RWPE1 (cell line): Measurements from ENCODE around the gene FERMT1.

Experiments
- CTCF ChIA-PET: fragments of 350-600 bp; sonication (Branson Sonifier 250); formaldehyde crosslinking; extraction: SDS; loops from one replicate; lab custom pipeline; 2021; lab: Yijun Ruan, JAX
- POLR2A ChIA-PET: fragments of 400-600 bp; formaldehyde crosslinking; extraction: SDS; loops from one replicate; lab custom pipeline; 2020; ENCODE audit warnings: antibody characterized with exemption; ENCODE audit not compliant: low non-redundant PET; lab: Yijun Ruan, JAX
- DNase-seq: peaks from one replicate; pipeline ENCODE4 v3.0.0; 2012; ENCODE audit warnings: low spot score
- H3K27ac ChIP-seq: fragments of 450-650 bp; 2 replicates; pipeline ENCODE4 v1.5.1; 2017
- TF ChIP-seq, protein P1 (sequence below): fragments of 450-650 bp; conservative IDR thresholded peaks from 2 replicates; pipeline ENCODE4 v1.5.1; 2017; ENCODE audit warnings: low read depth, mild to moderate bottlenecking

The FERMT1 gene

DNA sequence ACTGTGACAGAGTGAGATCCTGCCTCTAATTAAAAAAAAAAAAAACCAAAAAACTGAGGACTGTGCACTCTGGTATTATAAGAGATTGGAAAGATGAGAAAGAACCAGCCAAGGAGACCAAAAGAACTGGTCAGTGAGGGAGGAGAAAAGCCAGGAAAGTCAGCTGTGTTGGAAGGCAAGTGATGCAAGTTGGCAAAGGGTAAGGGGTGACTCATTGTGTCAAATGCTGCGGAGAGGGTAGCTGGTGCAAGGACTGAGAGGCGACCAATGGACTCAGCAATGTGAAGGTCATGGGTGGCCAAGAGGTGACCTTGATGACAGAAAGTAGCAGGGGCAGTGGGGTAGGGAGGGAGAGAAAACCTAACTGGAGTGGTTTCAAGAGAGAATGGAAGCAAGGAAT lies 41.6 kb downstream of the FERMT1 start:
- no peak overlapping the region for H3K27ac ChIP-seq
- ChIA-PET CTCF (interaction anchor here (0.7 kb wide), 1 partner anchor 550 kb away, joined by 3 read pairs; no protein-coding TSS in a partner anchor), POLR2A (no interaction called here)
- DNase-seq, result no peak
- TF ChIP-seq, protein P1, sequence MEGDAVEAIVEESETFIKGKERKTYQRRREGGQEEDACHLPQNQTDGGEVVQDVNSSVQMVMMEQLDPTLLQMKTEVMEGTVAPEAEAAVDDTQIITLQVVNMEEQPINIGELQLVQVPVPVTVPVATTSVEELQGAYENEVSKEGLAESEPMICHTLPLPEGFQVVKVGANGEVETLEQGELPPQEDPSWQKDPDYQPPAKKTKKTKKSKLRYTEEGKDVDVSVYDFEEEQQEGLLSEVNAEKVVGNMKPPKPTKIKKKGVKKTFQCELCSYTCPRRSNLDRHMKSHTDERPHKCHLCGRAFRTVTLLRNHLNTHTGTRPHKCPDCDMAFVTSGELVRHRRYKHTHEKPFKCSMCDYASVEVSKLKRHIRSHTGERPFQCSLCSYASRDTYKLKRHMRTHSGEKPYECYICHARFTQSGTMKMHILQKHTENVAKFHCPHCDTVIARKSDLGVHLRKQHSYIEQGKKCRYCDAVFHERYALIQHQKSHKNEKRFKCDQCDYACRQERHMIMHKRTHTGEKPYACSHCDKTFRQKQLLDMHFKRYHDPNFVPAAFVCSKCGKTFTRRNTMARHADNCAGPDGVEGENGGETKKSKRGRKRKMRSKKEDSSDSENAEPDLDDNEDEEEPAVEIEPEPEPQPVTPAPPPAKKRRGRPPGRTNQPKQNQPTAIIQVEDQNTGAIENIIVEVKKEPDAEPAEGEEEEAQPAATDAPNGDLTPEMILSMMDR, result no peak

DNA sequence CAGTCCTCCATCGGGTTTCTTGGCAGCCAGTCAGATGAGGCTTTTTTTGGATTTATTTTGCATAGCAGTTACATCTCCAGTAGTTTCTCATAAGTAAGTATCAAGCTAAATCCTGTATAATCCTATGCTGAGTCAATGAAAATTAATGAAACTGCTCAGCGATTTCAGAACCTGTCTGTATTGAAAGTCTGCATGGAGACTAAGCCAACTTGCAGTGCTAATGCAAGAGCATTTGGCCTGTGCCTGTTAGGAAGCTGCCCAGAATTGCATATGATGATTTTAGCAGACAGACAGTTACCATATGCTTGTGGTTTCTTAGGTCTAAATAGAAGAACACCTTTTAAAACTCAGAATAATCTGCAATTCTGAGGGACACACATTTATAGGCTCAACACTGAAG lies 43.8 kb downstream of the FERMT1 start:
- DNase-seq, result no peak
- ChIA-PET POLR2A (no interaction called here), CTCF (no interaction called here)
- TF ChIP-seq, protein P1, result no peak
- no peak overlapping the region for H3K27ac ChIP-seq

DNA sequence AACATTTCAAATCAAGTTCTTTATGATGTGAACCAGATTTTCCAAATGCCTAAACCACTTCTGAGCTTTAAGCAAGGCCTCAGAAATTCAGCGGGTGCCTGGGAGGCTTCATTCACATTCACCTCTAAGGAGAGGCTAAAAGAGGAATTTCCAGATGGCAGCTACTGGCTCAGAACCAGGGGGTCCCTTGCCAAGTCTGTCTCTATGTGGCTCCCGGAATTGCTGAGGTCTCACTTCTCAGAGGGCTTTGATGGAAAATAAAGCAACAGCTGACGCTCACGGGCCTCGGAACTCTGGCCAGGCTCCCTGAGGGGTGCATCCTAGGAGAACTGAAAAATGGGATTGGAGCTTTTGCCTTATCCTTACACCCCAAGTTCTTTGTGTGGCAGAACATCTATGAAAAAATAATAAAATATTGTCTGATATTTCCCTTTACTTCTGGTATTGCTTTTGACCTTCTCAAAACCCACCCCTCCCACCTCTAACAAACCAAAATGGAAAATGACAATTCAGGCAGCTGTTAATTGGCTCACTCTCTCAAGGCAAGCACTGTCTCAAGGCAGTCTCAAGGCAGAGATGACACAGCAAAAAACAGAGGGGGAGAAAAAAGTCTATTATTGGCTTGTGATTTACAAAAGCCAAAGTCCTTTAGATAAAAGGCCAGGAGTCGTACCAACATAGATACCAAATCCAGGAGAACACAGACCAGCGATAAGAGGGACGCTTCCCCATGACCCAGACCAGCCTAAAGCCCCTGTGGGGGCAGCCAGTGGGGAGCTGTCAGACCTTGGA lies 47.2 kb downstream of the FERMT1 start:
- 0 out of 2 replicates have a peak overlapping the region, but pooled peaks have one; percentile 33 for H3K27ac ChIP-seq
- CTCF ChIA-PET, result interaction anchor here (0.7 to 0.8 kb wide), 2 partner anchors 17 to 547 kb away, joined by 4 read pairs; no protein-coding TSS in a partner anchor
- POLR2A ChIA-PET, result interaction anchor here (0.6 kb wide), 1 partner anchor 178 kb away, joined by 3 read pairs; no protein-coding TSS in a partner anchor
- TF ChIP-seq, protein P1, result no peak
- no peak for DNase-seq

DNA sequence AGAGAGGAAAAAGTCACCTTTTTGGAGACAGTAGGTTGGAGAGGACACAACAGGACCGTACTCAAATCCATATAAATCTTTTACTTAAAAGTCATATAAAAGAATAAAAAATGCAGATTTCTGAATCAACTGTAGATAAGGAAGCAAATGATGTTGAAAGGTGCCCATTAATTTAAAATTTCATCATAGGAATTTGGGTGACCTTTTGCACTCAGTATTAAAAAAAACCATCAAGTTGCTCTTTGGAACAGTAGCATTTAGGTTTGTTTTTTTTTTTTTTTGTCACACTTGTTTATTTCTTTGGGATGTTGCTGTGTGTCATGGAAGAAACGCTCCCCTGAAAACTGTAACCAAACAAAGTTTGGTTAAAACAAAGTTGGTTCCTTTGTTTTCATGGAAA lies 48.0 kb downstream of the FERMT1 start:
- DNase-seq, result no peak

DNA sequence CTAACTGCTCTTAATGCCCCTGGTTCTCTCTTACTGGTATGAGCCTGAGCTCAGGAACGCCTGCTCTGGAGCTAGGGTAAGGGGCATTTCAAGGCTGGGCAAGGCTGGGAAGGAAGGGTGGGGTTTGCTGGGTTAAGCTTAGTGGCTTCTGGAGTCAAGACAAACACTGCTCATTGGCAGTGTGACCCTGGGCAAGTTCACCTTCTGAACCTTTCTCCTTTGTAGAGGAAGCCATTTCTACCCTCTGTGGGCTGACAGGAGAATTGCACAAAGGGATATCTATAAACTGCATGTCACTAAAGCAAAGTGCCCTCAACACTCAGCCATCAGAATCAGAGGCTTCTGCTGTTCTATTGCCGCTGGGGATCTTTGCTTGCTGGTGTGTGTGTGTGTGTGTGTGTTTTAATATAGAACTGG lies 48.7 kb downstream of the FERMT1 start:
- no peak for DNase-seq
- TF ChIP-seq, protein P1, result no peak
- ChIA-PET POLR2A (no interaction called here), CTCF (interaction anchor here (0.5 to 1.3 kb wide), 4 partner anchors 20 to 720 kb away, joined by 3 read pairs; partner anchors contain the start of gene LRRN4)
- H3K27ac ChIP-seq, result peak overlapping the region; percentile 3; the same call in 1 of the 2 replicates

More for the DNA sequence above, 48.0 kb downstream of the FERMT1 start:
- TF ChIP-seq, protein P1, result no peak
- CTCF ChIA-PET, result interaction anchor here (0.6 to 1.3 kb wide), 2 partner anchors 21 to 417 kb away, joined by 3 read pairs; partner anchors contain the start of gene LRRN4
- POLR2A ChIA-PET, result no interaction called here
- H3K27ac ChIP-seq, result no peak overlapping the region

DNA sequence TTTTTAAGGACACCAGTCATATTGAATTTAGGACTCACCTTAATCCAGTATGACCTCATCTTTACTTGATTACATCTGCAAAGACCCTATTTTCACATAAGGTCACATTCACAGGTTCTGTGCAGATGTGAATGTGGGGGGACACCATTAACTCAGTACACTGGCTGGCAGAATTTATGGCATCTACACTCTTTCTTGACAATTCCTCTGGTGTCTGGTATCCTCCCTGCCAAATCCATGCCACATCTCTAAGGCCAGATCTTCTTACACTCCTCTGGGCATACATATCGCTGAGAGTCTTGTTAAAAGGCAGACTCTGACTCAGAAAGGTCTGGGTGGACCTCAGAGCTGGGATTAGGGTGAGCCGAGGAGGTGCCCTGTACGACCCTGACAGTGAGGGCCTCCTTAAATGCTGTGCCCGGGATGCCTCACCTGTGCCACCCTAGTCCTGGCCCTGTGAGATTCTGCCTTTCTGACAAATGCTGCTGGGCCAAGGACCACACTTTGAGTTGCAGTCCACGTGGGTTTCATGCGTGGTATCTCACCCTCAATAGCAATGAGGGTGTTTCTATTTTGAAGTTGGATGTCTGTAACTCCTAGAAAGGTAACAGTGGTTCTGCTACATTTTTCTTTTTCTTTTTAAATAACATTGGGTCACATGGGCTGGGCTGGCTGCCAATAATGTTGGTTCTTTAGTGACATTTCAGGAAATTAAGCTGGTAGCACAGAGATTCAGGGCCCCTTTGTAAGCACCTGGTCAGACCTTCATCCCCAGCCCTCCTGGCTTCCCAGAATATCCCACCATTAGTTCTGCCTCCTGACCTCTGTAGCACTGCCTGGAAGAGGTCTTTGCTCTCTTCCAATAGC lies 51.8 kb downstream of the FERMT1 start:
- TF ChIP-seq, protein P1, result no peak
- ChIA-PET CTCF (no interaction called here), POLR2A (no interaction called here)
- DNase-seq, result no peak
- H3K27ac ChIP-seq, result no peak overlapping the region
